Fibroblast of skin of right biceps (primary cell): ENCODE measurements around the gene VDAC2.
"Not testable (repeated sequence)": the region's sequence is repeated elsewhere in the genome, so short reads cannot be mapped to it uniquely, and the experiment has no call there.

Experiments used
- DNase-seq: peaks from one replicate; pipeline ENCODE4 v3.0.0-alpha.2; 2013

Gene VDAC2

GRCh38 chr10:75210282-75211006 is at the start of gene VDAC2:
Gene VDAC2 (plus strand): TSS chr10:75210796. CDS start chr10:75211159, 363 bp downstream.
- peak; percentile 91 for DNase-seq

- DNase-seq = peak; percentile 21
These were observed 44.6 kb upstream of the VDAC2 start for GRCh38 chr10:75165684-75166622.

GRCh38 chr10:75166623-75166972 is 44.0 kb upstream of the VDAC2 start:
- no peak for DNase-seq

- DNase-seq = no peak
These were observed 42.3 kb upstream of the VDAC2 start for GRCh38 chr10:75168275-75168674.

GRCh38 chr10:75170215-75170614 is 40.4 kb upstream of the VDAC2 start:
- no peak for DNase-seq

GRCh38 chr10:75175046-75175445 is 35.5 kb upstream of the VDAC2 start:
- DNase-seq = no peak

- DNase-seq = no peak
These were observed 34.5 kb upstream of the VDAC2 start for GRCh38 chr10:75176046-75176445.

- no peak for DNase-seq
These were observed 33.9 kb upstream of the VDAC2 start for GRCh38 chr10:75176736-75177135.

GRCh38 chr10:75179657-75180177 is 30.9 kb upstream of the VDAC2 start:
- no peak for DNase-seq

- peak; percentile 11 for DNase-seq
These were observed 30.0 kb upstream of the VDAC2 start for GRCh38 chr10:75180592-75180991.

- no peak for DNase-seq
These were observed 29.5 kb upstream of the VDAC2 start for GRCh38 chr10:75181073-75181472.

- no peak for DNase-seq
These were observed 24.3 kb upstream of the VDAC2 start for GRCh38 chr10:75186310-75186709.

GRCh38 chr10:75187961-75188426 is 22.6 kb upstream of the VDAC2 start:
- peak; percentile 58 for DNase-seq

- not testable (repeated sequence) for DNase-seq
These were observed 22.1 kb upstream of the VDAC2 start for GRCh38 chr10:75188522-75188921.

- no peak for DNase-seq
These were observed 21.1 kb upstream of the VDAC2 start for GRCh38 chr10:75189266-75190096.

- DNase-seq = peak; percentile 88
These were observed 18.6 kb upstream of the VDAC2 start for GRCh38 chr10:75191821-75192568.

- not testable (repeated sequence) for DNase-seq
These were observed 16.0 kb upstream of the VDAC2 start for GRCh38 chr10:75194625-75195024.

- DNase-seq = peak; percentile 66
These were observed 15.4 kb upstream of the VDAC2 start for GRCh38 chr10:75195035-75195763.

GRCh38 chr10:75197066-75197465 is 13.5 kb upstream of the VDAC2 start:
- no peak for DNase-seq

- no peak for DNase-seq
These were observed 12.7 kb upstream of the VDAC2 start for GRCh38 chr10:75197906-75198305.

- DNase-seq = not testable (repeated sequence)
These were observed 10.6 kb upstream of the VDAC2 start for GRCh38 chr10:75199949-75200348.
